Osteocyte (in vitro differentiated cells): ENCODE results near the gene MYO3B. TPM values are rescaled to one million over a fixed set of nuclear protein-coding genes. Genes with fewer than 3 reads are reported as not detected.

Experiments used
- DNase-seq: peaks from one replicate; pipeline ENCODE4 v3.0.0; 2021; ENCODE audit warnings: mixed read lengths; ENCODE audit not compliant: unreplicated experiment; ENCODE audit errors: extremely low spot score
- H3K27ac Mint-ChIP-seq: one replicate; pipeline ENCODE4 v1.8.0; 2021; ENCODE audit warnings: mild to moderate bottlenecking, mixed read lengths; ENCODE audit not compliant: unreplicated experiment
- H3K27me3 Mint-ChIP-seq: one replicate; pipeline ENCODE4 v1.8.0; 2021; ENCODE audit warnings: mixed read lengths; ENCODE audit not compliant: unreplicated experiment
- H3K36me3 Mint-ChIP-seq: one replicate; pipeline ENCODE4 v1.8.0; 2021; ENCODE audit warnings: mixed read lengths; ENCODE audit not compliant: unreplicated experiment
- H3K4me1 Mint-ChIP-seq: one replicate; pipeline ENCODE4 v1.8.0; 2021; ENCODE audit warnings: mixed read lengths; ENCODE audit not compliant: unreplicated experiment
- H3K4me3 Mint-ChIP-seq: one replicate; pipeline ENCODE4 v1.8.0; 2021; ENCODE audit warnings: mild to moderate bottlenecking, moderate library complexity, mixed read lengths; ENCODE audit not compliant: unreplicated experiment
- H3K9me3 Mint-ChIP-seq: one replicate; pipeline ENCODE4 v1.8.0; 2021; ENCODE audit warnings: mixed read lengths; ENCODE audit not compliant: unreplicated experiment
- CTCF ChIP-seq: fragments of 200-600 bp; sonication (generic); IDR thresholded peaks from 2 replicates; pipeline ENCODE4 v1.5.0; 2021; ENCODE audit warnings: antibody characterized with exemption, mild to moderate bottlenecking, moderate library complexity
- total RNA-seq: library from RNA; stranded (reverse); gene quantifications from 2 replicates; pipeline ENCODE4 v1.2.1, GENCODE V29; 2021

Gene MYO3B
- total RNA-seq, 1 donor from 2014 or later: not detected

GRCh38 chr2:170307052-170307451, 129.1 kb downstream of the MYO3B start:
- Mint-ChIP-seq H3K27me3 (peaks cover 13% of the 10 kb centered on the region), H3K9me3 (no peaks in the 10 kb centered on the region), H3K27ac (no peak overlapping the region), H3K4me1 (no peaks in the 10 kb centered on the region), H3K4me3 (no peak overlapping the region), H3K36me3 (no peaks in the 10 kb centered on the region)
- DNase-seq: no peak
- no peak for TF ChIP-seq CTCF

- Mint-ChIP-seq H3K27ac (no peak overlapping the region), H3K36me3 (no peaks in the 10 kb centered on the region), H3K4me3 (no peak overlapping the region), H3K4me1 (no peaks in the 10 kb centered on the region), H3K27me3 (peaks cover 8% of the 10 kb centered on the region), H3K9me3 (no peaks in the 10 kb centered on the region)
- DNase-seq: no peak
- no peak for TF ChIP-seq CTCF
These were observed 129.8 kb downstream of the MYO3B start for GRCh38 chr2:170307555-170308351.

GRCh38 chr2:170310876-170311502, 133.0 kb downstream of the MYO3B start:
- Mint-ChIP-seq H3K9me3 (no peaks in the 10 kb centered on the region), H3K4me3 (no peak overlapping the region), H3K36me3 (no peaks in the 10 kb centered on the region), H3K4me1 (peaks cover 4% of the 10 kb centered on the region), H3K27ac (no peak overlapping the region), H3K27me3 (no peaks in the 10 kb centered on the region)
- DNase-seq: no peak
- TF ChIP-seq CTCF: no peak

- peaks cover 3% of the 10 kb centered on the region for H3K9me3 Mint-ChIP-seq
These were observed 135.5 kb downstream of the MYO3B start for GRCh38 chr2:170313347-170313991.

More at GRCh38 chr2:170313347-170313991, 135.5 kb downstream of the MYO3B start:
- Mint-ChIP-seq H3K36me3 (no peaks in the 10 kb centered on the region), H3K4me3 (no peak overlapping the region), H3K4me1 (peaks cover 4% of the 10 kb centered on the region), H3K27ac (no peak overlapping the region), H3K27me3 (no peaks in the 10 kb centered on the region)
- TF ChIP-seq CTCF: no peak
- DNase-seq: no peak
